BJ (cell line): ENCODE measurements around the gene MNAT1. TPM values are rescaled to one million over a fixed set of nuclear protein-coding genes. Genes with fewer than 3 reads are reported as not detected.

ENCODE experiments used
- CTCF ChIA-PET: fragments of 350-600 bp; formaldehyde crosslinking; extraction: SDS; loops from one replicate; lab custom pipeline; 2021; ENCODE audit warnings: antibody characterized with exemption, inconsistent platforms; lab: Yijun Ruan, JAX
- POLR2A ChIA-PET: fragments of 300-600 bp; sonication (Branson Sonifier 250); formaldehyde crosslinking; extraction: SDS; loops from one replicate; lab custom pipeline; 2021; ENCODE audit warnings: antibody characterized with exemption; lab: Charles Lee
- DNase-seq: peaks from one replicate; pipeline ENCODE4 v3.0.0-alpha.2; 2011; ENCODE audit warnings: low read depth
- H3K27me3 ChIP-seq: 2 replicates; pipeline ENCODE4 v1.6.0; 2011; ENCODE audit warnings: low read length; ENCODE audit not compliant: control insufficient read depth, insufficient read depth
- H3K36me3 ChIP-seq: 2 replicates; pipeline ENCODE4 v1.5.1; 2011; ENCODE audit warnings: low read length; ENCODE audit not compliant: control insufficient read depth, insufficient read depth
- H3K4me3 ChIP-seq: 2 replicates; pipeline ENCODE4 v1.5.1; 2011; ENCODE audit warnings: low read depth, mild to moderate bottlenecking, control low read depth, low read length
- polyA plus RNA-seq: library from polyadenylated mRNA; depleted of rRNA; stranded (reverse); fragments of >200 nt; gene quantifications from 2 replicates; pipeline ENCODE4 v1.2.3, GENCODE V29; 2011; rRNA removed
- small RNA-seq: library from RNA; depleted of rRNA; stranded (forward); fragments of <200 nt; gene quantifications from one replicate; pipeline ENCODE3, GENCODE V24; 2012; ENCODE audit warnings: low replicate concordance, low read depth; ENCODE audit not compliant: insufficient read length
- TF ChIP-seq, protein P1 (sequence below): IDR thresholded peaks from 2 replicates; pipeline ENCODE4 v1.5.1; 2011; ENCODE audit warnings: low read depth, mild to moderate bottlenecking, control low read depth, inconsistent platforms, low read length, moderate library complexity; ENCODE audit not compliant: insufficient read depth

MNAT1 gene
- polyA plus RNA-seq, 1 experiment = 30.8 TPM

DNA sequence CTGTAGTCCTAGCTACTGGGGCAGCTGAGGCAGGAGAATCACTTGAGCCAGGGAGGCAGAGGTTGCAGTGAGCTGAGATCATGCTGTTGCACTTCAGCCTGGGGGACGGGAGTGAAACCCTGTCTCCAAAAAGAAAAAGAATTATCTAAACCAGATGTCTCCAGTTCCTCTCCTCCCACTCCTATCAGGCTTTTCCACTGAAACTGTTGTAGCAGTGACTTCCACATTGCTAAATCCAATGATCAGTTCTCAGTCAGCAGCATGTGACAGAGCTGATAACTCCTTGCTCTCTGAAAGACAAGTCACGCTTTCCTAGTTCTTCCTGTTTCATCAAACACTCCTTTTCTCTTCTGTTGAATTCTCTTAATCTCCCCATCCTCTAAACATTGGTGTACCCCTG lies 255.0 kb downstream of the MNAT1 start:
- peaks cover 13% of the 10 kb centered on the region for H3K36me3 ChIP-seq
- CTCF ChIA-PET = interaction anchor here (0.8 kb wide), 1 partner anchor 11 kb away, joined by 3 read pairs; no protein-coding TSS in a partner anchor

DNA sequence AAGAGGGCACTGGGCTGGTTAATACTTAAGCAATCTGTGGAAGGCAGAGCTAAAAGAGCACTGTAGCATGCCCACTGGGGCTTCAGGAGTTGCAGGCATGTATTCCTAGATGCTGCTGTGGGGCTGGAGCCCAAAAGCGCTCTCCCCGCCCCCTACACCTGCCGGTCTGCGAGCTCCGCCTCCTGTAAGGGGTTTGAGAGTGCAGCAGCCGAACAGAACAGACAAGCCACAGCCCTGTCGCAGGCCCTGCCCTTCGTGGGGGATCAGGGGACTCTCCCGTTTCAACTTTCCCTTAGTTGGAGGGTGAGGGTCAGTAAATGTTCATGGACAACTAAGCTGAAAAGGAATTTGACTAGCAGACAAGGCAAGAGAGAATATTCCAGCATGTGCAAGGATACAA lies 264.1 kb downstream of the MNAT1 start:
- DNase-seq = no peak
- Histone ChIP-seq H3K36me3 (peaks cover 4% of the 10 kb centered on the region; the same call in 1 of the 2 replicates), H3K4me3 (no peak overlapping the region), H3K27me3 (no peaks in the 10 kb centered on the region)
- ChIA-PET POLR2A (no interaction called here), CTCF (interaction anchor here (0.6 kb wide), 2 partner anchors 18 to 336 kb away, joined by 3 to 5 read pairs; partner anchors contain the start of gene TRMT5)
- TF ChIP-seq, protein P1, sequence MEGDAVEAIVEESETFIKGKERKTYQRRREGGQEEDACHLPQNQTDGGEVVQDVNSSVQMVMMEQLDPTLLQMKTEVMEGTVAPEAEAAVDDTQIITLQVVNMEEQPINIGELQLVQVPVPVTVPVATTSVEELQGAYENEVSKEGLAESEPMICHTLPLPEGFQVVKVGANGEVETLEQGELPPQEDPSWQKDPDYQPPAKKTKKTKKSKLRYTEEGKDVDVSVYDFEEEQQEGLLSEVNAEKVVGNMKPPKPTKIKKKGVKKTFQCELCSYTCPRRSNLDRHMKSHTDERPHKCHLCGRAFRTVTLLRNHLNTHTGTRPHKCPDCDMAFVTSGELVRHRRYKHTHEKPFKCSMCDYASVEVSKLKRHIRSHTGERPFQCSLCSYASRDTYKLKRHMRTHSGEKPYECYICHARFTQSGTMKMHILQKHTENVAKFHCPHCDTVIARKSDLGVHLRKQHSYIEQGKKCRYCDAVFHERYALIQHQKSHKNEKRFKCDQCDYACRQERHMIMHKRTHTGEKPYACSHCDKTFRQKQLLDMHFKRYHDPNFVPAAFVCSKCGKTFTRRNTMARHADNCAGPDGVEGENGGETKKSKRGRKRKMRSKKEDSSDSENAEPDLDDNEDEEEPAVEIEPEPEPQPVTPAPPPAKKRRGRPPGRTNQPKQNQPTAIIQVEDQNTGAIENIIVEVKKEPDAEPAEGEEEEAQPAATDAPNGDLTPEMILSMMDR = no peak

More for the DNA sequence above, 255.0 kb downstream of the MNAT1 start:
- H3K27me3 ChIP-seq = no peaks in the 10 kb centered on the region
- H3K4me3 ChIP-seq = no peak overlapping the region
- TF ChIP-seq, protein P1 = no peak
- DNase-seq = peak; percentile 30
- POLR2A ChIA-PET = no interaction called here

DNA sequence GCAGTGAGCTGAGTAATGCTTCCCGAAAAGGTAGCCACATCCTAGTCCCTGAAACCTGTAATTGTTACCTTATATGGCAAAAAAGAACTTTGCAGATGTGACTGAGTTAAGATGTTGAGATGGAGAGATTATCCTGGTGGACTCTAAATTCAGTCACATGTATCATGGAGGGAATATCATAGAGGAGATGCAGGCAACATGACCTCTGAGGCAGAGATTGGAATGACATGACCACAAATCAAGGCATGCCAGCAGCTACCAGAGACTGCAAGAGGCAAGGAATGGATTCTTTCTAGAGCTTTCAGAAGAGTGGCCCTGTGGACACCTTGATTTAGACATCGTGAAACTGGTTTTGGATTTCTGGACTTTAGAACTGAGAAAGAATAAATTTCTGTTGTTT lies 265.0 kb downstream of the MNAT1 start:
- no peak for DNase-seq
- CTCF ChIA-PET = no interaction called here
- Histone ChIP-seq H3K36me3 (peaks cover 4% of the 10 kb centered on the region; the same call in 1 of the 2 replicates), H3K4me3 (no peak overlapping the region), H3K27me3 (no peaks in the 10 kb centered on the region)
- TF ChIP-seq, protein P1 = no peak
- POLR2A ChIA-PET = no interaction called here

DNA sequence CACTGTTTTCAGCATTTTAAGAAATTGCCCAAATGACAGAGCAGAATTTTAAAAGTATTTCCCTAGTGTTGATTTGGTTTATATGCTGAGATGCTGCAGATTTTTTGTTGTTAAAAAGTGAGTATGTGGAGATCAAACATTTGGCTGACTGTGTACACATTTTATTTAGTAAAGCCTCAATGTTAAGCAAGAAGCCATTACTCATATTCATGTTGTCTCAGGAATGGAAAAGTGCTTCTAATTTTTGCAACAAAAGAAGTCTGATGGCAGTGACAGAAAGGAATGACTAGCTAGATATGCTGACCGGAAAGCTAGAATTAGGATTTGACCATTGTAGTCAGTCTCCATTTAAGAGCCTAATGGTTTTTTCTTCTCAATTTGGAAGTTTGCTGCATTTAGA lies 269.0 kb downstream of the MNAT1 start:
- POLR2A ChIA-PET = interaction anchor here (0.6 kb wide), 1 partner anchor 285 kb away, joined by 4 read pairs; no protein-coding TSS in a partner anchor

DNA sequence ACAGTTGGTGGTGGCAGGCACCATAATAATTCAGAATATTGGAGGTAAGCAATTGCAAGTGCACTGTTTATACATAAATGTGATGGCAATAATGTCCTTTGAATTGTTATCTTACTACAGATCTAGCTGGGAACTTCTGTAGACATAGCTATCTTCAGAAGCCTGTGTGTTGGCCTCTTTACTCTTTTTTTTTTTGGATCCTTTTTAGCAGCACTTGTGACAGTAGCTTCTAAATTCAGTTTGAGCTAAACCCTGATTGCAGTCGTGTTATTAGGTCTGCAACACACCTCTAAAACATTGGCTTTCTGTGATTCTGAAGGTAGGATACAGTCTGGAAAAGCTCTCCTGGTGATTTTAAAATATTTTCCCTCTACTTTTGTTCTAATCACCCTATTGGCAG lies 285.0 kb downstream of the MNAT1 start:
- no peaks in the 10 kb centered on the region for H3K27me3 ChIP-seq
- TF ChIP-seq, protein P1 = no peak
- ChIA-PET POLR2A (no interaction called here), CTCF (interaction anchor here (1.2 kb wide), 1 partner anchor 292 kb away, joined by 3 read pairs; no protein-coding TSS in a partner anchor)
- DNase-seq = no peak
- H3K4me3 ChIP-seq = no peak overlapping the region
- H3K36me3 ChIP-seq = no peaks in the 10 kb centered on the region; the same call in 1 of the 2 replicates

More for the DNA sequence above, 269.0 kb downstream of the MNAT1 start:
- no peaks in the 10 kb centered on the region for H3K27me3 ChIP-seq
- CTCF ChIA-PET = no interaction called here
- TF ChIP-seq, protein P1 = no peak
- no peak for DNase-seq
- peaks cover under 1% of the 10 kb centered on the region; the same call in 1 of the 2 replicates for H3K36me3 ChIP-seq
- H3K4me3 ChIP-seq = no peak overlapping the region

Small RNA genes lying within 50 kb of the gene (small RNA-seq; reads per million reads assigned to genes)
- not detected for gene RNU6-398P

Other genes starting within 250 kb of the MNAT1 start
- gene C14orf39, start 248.7 kb upstream of the MNAT1 start, polyA plus RNA-seq = not detected in 2 replicates
- gene SIX6, start 225.6 kb upstream of the MNAT1 start, polyA plus RNA-seq = not detected in 2 replicates
- gene SIX1, start 85.3 kb upstream of the MNAT1 start, polyA plus RNA-seq = 3.2 and 6.1 TPM in 2 replicates
- 4.7 and 7.9 TPM in 2 replicates for gene SIX4, start 10.4 kb upstream of the MNAT1 start, polyA plus RNA-seq
- 3.0 and 6.4 TPM in 2 replicates for gene TRMT5, start 246.3 kb downstream of the MNAT1 start, polyA plus RNA-seq
- 11.7 and 16.8 TPM in 2 replicates for gene SLC38A6, start 246.5 kb downstream of the MNAT1 start, polyA plus RNA-seq